ENCODE results near the gene SLC34A1.
"Not testable (repeated sequence)": the region's sequence is repeated elsewhere in the genome, so short reads cannot be mapped to it uniquely, and the experiment has no call there.

Gene SLC34A1

DNA sequence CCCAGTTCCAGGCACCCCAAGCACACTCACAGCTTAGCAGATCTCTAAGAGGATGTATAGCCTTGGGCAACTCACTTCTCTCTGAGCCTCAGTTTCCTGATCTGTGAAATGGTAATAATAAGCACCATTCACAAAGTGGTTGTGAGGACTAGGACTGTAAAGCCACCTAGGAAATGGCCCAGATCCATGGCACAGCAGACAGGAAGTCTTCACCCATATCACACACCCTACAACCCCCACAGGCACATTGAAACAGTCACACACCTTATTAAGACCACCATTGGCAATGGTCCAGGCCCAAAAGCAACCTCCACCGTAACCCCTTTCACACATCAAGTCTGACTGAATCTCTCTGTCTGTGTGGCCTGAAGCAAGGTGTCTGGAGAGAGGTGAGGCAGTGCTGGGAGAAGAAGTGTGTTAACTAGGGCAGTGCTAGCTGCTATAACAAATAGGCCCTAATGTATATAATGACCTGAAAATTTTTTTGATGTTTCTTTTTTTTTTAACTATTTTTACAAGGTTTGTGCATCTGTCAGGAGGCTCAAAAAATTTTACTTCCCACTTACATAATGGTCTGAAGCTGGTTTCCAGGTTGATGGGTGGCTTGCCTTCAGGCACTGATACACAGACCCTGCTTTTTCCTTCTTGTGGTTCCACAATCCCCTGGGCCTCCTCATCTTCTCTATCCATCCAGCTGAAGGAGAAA, 28.9 kb upstream of the SLC34A1 start:
- in situ Hi-C loops (cut with MboI; ENCODE audit: low sequenced_read_pairs), result no loop called here

DNA sequence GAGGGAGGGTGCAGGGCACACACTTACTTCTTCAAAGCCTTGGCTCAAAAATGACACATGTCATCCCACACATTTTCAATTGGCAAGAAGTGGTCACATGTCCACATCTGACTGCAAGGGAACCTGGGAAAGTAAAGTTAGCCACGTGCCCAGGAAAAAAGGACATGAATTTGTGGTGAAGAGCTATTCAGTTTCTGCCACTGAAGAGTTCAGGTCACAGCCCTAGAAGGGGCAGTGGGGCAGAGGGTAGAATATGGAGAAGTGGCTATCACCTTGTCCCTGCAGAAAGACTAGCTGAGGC, 28.4 kb upstream of the SLC34A1 start:
- in situ Hi-C loops (cut with MboI; ENCODE audit: low sequenced_read_pairs), result no loop called here

DNA sequence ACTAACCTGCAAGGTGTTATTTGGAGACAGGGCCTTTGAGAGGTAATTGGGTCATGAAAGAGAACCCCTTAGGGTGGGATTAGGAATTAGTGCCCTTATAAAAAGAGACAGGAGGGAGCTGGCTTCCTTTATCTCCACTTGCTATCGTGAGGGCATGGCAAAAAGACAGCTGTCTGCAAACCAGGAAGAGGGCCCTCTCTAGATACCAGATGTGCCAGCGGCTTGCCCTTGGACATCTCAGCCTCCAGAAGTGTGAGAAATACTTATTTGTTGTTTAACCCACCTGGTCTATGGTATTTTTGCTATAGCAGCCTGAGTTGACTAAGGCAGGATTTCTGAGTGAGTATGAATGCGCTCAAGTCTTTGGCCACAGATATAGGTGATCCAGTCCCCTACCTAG, 27.5 kb upstream of the SLC34A1 start:
- in situ Hi-C loops (cut with MboI; ENCODE audit: low sequenced_read_pairs), result no loop called here

DNA sequence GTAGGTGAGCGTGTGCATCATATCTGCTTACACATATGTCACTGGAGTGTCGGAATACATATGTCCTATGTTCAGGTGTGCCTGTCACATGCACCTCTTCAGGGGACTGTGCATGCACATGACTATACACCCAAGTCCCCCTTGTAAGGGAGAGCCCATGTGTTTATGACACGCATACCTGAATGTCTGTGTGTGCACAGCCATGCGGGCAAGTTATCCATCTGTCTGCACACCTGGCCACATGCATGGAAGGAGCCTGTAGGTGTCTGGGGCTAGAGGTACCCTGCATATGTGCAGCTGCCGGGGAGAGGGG, 27.1 kb upstream of the SLC34A1 start:
- in situ Hi-C loops (cut with MboI; ENCODE audit: low sequenced_read_pairs), result no loop called here

DNA sequence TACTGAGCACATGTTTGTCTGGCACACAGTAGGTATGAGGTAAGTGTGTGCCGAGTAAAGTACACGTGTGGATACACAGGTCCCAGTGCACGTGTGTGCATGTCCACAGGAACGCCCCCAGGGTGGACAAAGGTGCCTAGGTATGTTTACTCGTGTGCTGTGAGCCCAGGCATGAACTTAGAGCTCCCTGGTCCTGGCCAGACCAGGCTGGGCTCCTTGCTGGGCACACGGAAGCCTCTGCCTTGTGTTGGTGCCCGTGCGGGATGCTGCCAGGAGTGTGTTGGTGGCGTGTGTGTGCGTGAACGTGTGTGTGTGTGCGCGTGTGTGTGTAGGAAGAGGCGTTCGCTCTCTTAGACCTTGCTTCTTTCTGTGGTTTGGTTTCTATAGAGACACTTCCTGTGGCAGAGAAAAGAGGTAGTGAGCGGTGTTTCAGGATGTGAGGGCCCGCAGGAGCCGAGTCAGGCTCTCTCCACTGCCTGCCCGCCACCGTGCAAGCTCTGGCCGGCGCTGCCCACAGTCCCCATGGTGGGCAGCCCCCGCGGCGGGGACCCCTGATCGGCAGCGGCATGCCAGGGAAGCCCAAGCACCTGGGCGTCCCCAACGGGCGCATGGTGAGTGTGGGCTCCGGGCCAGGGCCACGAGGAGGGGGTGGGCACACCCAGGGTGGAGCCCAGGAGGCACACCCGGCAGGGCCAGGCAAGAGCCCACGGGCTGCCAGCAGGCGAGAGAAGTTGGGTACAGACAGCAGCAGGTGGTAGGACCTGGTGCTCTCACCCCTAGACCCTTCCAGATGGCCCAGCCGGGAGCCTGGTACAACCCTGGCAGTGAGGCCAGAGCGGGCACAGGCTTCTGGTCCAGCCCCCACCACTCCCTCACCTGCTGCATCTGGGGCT, 26.5 kb upstream of the SLC34A1 start, which contains the start of gene RGS14:
Gene RGS14, plus strand, starts transcription at position 466 of the 893 bp plus-strand sequence. Its CDS starts 101 bp downstream, at position 567.
- in situ Hi-C loops (cut with MboI; ENCODE audit: low sequenced_read_pairs), result no loop called here

DNA sequence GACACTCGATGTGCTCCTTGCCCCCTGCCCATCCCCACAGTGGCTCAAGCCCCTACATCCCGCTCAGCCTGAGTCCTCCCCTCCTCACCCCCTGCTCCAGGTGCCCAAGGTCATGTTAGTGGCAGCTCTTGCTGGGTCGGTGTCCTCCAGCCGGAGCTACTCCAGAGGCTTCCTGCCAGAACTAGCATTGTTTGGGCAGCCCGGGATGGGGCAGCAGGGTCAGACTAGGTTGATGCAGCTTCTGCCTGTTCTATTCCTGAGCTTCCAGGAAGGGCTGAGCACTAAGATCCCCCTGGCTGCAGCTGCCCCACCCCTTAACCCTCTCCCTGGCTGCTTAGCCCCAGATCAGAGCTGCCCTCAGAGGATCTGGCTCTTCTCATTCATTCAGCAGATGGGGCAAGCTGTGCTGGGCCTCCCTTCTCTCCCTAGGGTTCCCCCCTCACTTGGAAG, 25.8 kb upstream of the SLC34A1 start:
- in situ Hi-C loops (cut with MboI; ENCODE audit: low sequenced_read_pairs), result no loop called here

DNA sequence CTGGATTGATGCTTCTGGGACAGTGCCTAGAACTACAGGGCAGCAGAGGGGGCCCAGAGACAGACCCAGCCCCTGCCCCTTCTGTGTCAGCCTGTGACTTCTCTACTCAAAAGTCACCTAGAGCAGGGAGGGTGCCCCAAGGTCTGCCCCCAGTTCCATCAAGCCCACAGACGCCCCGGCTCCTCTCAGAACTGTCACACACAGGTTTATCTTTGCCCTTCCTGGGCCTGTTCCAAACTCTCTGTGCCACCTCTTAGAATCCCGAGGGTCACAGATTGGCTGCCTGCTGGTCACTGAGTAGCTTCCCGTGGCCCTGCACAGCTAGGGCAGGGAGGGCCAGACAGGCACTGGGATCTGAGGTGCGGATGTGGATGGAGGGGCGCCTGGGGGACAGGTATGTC, 24.8 kb upstream of the SLC34A1 start:
- in situ Hi-C loops (cut with MboI; ENCODE audit: low sequenced_read_pairs), result no loop called here

DNA sequence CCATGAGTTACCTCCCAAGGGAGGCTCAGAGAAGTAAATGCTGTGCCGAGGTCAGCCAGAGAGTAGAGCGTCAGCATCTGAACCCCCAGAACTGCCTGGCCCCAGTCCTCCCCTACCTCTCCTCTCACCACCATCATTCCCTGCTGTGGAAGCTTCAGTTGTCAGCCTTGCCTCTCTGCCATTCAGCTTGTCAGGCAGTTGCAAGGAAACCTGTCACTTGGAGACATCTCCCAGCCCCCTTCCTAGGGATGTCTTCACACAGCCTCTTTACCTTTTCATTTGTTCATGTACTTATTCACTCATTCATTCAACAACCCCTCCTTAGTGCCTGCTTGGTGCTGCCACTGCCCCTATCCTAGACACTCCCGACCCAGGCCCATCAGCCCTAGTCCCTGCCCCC, 24.4 kb upstream of the SLC34A1 start:
- in situ Hi-C loops (cut with MboI; ENCODE audit: low sequenced_read_pairs), result no loop called here

DNA sequence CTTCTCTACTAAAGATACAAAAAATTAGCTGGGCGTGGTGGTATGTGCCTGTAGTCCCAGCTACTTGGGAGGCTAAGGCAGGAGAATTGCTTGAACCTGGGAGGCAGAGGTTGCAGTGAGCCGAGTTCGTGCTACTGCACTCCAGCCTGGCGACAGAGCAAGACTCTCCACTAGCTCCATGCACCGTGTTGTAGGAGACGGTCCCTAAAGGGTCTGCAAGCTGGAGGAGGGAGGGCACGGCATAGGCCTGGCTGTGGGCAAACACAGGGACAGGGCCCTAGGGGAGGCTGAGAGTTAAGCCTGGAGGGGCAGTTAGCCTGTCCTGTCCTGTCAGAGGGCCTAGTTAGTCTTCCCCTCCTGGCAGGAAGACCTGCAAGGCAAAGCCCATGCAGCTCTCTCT, 23.5 kb upstream of the SLC34A1 start:
- in situ Hi-C loops (cut with MboI; ENCODE audit: low sequenced_read_pairs), result not testable (repeated sequence)

DNA sequence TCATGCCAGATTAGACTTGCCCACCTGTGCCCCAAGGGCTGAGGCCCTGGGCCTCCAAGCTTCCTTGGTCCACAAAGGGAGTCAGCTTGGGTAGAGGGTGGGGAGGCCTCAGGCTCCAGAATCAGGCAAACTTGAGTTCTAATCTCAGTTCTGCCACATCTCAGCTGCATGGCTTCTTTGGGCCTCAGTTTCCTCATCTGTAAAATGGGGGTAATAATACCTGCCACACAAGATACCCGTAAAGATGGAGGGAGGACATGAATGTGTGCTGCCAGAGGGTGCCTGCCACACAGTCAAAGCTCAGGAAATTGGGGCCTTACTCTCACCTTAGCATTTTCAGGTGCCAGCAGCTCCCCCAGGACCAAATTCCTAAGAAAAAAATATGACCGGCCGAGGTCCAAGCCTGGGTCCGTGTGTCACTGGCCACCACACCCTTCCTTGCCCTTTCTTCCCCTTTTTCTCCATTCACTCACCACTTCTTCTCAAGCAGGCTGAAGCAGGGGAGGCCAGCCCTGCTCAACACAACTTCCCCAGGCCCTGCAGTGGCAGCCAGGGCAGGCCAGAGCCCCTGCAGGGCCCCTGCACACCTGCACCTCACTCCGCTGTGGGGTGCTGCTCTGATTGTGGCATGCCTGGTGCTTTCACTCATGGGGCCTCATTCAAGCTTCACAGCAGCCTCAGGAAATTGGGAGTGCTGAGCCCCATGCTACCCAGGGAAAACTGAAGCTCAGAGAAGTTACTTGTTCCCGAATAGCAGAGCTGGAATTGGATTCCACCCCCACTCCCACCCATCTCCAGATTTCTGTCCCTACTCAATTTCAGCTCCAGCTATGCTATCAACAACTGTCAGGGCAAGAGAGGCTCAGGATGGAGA, 22.6 kb upstream of the SLC34A1 start:
- in situ Hi-C loops (cut with MboI; ENCODE audit: low sequenced_read_pairs), result no loop called here

DNA sequence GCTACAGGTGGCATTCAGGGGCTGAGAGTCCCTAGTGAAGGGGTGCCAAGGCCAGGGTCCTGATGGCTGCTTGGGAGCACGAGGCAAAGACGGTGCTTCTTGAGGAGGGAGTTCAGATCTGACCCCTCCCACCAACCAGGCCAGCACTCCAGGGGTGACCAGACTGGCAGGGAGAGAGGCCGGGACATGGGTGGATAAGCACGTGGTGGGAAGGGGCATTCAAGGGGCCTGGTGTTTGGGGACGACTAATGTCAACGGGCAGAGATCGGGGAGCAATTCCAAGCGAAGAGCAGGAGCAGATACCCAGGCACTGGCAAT, 22.0 kb upstream of the SLC34A1 start:
- in situ Hi-C loops (cut with MboI; ENCODE audit: low sequenced_read_pairs), result no loop called here

DNA sequence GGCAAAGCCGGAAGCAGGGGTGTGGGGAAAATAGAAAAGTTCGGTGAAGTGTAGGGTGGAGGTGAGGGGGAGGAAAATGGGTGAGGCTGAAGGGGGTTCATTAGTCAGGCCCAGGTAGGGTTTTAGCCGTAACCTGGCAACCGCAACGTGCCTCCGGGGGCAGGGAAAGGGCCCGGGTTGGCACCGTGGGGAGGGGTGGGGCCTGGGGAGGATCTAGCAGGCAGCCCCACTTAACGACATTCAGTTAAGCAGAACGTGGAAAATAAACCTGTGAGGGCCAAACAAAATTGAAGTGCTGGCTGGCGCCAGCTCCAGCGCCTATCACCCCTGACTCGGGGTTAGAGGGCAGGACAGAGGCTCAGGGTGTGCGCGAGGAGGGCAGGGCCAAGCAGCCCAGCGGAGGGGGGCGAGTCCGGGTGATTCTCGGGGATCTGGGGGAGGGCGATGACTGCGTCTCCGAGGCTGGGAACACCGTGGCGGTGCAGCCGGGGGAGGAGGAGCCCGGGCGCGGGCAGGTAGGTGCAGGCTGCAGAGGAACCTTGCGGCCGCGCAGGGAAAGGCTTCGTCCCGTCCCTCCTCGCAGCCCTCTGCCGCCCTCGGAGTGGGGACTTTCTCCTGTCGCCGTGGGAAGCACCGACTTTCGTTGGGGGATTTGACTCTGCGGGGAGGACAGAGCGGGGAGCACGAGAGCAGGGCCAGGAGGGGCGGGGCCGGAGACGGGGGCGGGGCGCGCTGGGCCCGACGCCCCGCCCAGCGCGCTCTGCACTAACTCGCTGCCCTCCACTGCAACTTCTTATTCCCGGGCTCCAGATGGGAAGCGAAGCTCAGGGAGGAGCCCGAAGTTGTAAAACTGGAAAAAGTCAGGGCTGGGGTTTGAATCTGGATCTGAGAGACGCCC, 21.4 kb upstream of the SLC34A1 start:
- in situ Hi-C loops (cut with MboI; ENCODE audit: low sequenced_read_pairs), result no loop called here

DNA sequence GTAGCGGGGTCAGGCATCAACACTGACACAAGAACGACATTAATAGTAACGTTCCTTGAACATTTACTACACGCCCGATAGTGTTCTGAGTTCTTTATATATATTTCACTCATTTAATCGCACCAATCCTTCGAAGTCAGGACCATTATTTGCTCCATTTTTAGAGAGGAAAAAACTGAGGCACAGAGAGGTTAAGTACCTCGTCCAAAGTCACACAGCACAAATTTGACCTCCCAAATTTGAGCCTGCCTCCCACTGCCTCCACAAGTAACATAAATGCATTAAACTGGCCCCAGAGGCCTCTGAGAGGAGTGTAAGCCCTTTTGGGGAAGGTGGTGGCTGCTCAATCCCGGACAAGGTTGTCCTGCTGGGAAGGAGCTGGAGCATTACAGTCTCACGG, 20.7 kb upstream of the SLC34A1 start:
- in situ Hi-C loops (cut with MboI; ENCODE audit: low sequenced_read_pairs), result no loop called here

DNA sequence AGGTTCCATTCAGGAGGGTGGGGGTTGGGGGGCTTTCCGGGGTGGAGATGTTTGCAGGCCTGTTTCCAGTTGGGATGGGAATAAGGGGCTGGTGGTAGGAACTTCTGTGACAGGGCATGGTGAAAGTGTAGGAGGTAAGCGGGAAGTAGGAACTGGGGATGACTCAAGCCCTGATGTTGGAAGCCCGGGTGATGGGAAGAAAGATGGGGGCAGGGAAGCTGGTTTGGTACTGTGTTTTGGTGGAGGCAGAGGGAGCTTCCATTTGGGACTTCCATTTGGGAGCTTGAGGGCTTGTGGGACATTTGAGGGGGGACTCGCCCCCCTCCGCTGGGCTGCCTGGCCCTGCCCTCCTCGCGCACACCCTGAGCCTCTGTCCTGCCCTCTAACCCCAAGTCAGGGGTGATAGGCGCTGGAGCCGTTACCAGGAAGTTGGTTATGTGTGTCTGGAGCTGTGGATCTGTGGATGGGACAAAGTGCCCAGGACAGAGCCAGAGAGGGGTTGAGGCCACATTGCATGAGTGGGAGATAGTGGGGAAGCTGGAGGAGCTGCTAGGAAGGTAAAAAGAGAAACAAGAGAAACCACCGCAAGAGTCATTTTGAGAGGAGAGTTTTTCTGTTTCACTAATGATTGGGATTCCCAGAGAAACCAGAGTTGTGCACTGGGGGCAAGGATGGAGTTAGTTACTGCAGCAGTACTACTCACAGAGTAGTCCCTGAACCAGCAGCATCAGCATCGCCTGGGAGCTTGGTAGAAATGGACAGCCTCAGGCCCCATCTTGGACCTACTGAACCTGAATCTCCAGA, 19.9 kb upstream of the SLC34A1 start:
- in situ Hi-C loops (cut with MboI; ENCODE audit: low sequenced_read_pairs), result no loop called here

DNA sequence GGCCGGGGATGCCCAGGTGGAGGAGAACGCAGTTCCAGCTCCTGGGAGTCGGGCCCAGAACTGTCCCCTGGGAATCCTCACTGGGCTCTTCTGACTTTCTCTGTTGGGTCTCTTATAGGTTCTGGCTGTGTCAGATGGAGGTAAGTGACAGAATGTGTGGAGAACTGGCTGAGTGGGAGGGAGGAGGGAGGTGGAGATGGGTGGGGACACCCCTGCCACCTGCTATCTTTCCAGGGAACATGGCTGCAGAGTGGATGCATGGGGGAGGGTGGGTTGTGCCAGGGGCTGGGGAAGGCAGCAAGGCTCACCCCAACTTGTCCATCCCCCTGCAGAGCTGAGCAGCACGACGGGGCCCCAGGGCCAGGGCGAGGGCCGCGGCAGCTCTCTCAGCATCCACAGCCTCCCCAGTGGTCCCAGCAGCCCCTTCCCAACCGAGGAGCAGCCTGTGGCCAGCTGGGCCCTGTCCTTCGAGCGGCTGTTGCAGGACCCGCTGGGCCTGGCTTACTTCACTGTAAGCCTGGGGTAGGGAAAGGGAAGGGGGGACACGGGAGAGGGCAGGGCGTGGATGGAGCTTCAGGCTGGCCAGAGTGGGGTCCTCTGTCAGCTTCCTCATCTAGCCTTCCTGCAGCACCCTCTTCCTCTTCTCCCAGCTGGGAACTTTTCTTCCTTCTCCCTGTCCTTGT, 18.2 kb upstream of the SLC34A1 start:
- in situ Hi-C loops (cut with MboI; ENCODE audit: low sequenced_read_pairs), result no loop called here

DNA sequence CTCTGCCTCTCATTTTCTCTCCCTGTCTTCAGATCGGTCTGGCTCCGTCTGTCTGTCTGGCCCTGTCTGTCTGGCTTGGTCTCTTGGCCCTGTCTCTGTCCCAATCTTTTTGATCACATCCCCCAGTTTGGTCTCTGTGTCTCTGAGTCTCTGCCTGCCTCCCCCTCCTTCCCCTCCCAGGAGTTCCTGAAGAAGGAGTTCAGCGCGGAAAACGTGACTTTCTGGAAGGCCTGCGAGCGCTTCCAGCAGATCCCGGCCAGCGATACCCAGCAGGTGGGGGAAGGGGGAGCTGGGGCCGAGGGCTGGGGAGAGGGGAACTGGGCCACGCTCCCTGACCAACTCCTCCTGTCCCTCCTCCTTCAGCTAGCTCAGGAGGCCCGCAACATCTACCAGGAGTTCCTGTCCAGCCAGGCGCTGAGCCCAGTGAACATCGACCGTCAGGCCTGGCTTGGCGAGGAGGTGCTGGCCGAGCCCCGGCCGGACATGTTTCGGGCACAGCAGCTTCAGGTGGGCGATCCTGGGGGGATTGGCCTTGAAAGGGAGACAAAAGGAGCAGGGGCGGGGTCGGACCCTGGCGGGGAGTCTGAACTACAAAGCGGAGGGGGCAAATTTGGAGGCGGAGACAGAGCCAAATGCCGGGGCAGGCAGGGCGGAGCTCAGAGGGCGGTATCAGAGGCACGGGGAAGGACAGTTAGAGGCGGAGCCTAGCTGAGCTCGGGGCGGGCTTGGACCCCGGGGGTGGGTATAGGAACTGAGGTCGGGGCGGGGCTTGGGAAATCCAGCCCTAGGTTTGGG, 17.5 kb upstream of the SLC34A1 start:
- in situ Hi-C loops (cut with MboI; ENCODE audit: low sequenced_read_pairs), result no loop called here

DNA sequence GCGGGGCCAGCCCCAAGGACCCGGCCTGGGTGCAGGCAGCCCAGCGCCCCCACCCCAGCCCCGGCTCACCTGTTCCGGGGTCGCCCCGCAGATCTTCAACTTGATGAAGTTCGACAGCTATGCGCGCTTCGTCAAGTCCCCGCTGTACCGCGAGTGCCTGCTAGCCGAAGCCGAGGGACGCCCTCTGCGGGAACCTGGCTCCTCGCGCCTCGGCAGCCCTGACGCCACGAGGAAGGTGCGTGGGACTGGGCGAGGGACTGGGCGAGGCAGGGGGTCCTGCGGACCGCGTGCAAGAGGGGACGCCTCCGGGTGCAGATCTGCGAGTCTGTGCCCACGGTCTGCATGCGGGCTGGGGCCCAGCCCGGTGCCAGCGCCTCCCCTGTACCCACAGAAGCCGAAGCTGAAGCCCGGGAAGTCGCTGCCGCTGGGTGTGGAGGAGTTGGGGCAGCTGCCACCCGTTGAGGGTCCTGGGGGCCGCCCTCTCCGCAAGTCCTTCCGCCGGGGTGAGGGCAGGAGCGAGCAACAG, 16.8 kb upstream of the SLC34A1 start:
- in situ Hi-C loops (cut with MboI; ENCODE audit: low sequenced_read_pairs), result no loop called here
